GM12874 (cell line): ENCODE data around the gene LRSAM1.

Experiments used
- TF ChIP-seq, protein P1 (sequence below): IDR thresholded peaks from 2 replicates; pipeline ENCODE4 v1.5.1; 2011; ENCODE audit warnings: low read depth, mild to moderate bottlenecking, control low read depth, low read length, moderate library complexity; ENCODE audit not compliant: insufficient read depth

Gene LRSAM1

DNA sequence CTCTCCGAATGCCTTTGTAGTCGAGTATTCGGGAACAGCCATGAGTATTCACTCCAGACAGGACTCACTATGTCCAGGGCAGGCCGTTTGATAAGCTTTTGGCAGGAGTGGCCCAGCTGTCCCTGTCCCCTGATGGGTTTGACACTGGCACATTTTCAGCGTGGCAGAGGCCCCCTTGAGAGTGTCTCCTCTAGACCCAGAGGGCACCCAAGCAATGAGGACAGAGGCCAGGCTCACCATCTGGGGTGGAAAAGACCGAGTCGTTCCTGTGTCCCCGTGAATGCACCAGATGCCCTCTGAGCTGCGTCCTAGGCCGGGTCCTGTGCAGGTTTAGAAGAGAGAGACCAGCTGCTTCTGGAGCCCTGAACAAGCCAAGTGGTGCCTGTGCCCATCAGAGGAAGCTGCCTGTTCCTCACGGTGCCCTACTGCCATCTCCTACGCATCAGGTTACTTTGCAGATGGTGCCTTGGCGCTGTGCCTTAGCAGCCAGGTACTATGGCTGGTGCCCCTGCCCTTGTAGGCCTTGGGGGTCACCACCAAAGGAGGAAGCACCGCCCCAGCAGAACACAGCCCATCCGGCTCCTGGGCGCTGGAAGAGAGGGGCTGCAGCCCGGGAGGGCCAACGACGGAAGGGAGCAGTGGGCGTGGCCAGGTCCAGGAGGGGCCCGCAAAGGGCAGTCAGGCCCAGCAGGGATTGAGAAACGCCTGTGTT, 42.4 kb downstream of the LRSAM1 start:
- TF ChIP-seq, protein P1, sequence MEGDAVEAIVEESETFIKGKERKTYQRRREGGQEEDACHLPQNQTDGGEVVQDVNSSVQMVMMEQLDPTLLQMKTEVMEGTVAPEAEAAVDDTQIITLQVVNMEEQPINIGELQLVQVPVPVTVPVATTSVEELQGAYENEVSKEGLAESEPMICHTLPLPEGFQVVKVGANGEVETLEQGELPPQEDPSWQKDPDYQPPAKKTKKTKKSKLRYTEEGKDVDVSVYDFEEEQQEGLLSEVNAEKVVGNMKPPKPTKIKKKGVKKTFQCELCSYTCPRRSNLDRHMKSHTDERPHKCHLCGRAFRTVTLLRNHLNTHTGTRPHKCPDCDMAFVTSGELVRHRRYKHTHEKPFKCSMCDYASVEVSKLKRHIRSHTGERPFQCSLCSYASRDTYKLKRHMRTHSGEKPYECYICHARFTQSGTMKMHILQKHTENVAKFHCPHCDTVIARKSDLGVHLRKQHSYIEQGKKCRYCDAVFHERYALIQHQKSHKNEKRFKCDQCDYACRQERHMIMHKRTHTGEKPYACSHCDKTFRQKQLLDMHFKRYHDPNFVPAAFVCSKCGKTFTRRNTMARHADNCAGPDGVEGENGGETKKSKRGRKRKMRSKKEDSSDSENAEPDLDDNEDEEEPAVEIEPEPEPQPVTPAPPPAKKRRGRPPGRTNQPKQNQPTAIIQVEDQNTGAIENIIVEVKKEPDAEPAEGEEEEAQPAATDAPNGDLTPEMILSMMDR = no peak

DNA sequence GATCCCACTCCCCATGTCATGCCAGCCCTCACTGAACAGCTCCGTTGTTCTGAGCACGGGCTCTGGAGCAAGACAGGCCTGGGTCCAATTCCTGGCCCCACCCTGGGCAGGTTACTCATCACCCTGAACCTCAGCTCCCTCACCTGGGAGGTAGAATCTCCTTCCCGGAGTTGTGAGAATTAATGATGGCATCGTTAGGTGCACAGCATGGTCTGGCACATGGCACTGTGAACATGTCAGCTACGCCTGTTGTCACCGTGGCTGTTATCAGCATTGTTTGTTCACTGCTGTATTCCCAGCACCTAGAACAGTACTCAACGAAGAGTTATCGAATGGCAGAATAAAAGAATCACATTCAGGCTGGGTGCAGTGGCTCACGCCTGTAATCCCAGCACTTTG, 43.0 kb downstream of the LRSAM1 start:
- TF ChIP-seq, protein P1 = no peak

DNA sequence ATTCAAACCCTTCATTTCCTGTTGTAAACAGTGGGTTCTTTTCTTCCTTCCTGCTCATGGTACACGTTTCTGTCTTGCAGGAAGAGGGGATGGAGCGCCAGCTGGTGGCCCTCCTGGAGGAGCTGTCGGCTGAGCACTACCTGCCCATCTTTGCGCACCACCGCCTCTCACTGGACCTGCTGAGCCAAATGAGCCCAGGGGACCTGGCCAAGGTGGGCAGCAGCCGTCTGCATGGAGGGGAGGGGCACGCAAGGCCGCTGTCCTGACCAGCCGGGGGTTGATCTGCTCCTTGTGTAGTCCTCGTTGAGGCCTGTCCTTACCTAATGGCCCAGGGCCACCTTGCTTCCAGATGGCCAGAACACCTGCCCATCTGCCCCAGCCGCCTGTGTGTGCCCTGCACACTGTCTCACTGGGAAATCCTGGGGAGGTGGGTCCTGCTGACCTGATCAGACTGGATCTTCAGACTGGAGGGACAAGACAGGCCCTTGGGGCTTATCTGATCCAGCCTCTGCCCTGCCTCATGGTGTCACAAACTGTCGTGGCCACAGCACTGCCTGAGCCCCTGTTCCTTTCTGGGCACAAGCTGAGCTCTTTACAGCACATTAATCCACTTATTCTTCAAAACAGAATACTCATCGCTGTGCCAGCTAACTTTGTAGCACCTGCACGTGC, 44.7 kb downstream of the LRSAM1 start:
- TF ChIP-seq, protein P1 = no peak

DNA sequence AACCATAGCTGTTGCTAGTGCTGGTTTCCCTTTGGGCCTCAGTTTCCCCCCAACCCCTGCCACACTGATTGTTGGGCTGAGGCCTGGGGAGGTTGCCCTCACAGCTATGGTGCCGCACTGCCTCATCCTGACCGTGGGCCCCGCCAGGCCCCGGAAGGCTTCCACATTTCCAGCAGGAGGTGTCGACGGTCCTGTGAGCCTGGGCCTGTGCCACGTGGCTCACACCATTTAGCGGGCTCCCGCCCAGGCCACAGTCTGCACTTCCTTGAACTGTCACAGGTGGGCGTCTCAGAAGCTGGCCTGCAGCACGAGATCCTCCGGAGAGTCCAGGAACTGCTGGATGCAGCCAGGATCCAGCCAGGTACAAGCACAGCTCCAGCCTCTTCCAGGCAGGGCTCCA, 45.7 kb downstream of the LRSAM1 start:
- TF ChIP-seq, protein P1 = no peak

DNA sequence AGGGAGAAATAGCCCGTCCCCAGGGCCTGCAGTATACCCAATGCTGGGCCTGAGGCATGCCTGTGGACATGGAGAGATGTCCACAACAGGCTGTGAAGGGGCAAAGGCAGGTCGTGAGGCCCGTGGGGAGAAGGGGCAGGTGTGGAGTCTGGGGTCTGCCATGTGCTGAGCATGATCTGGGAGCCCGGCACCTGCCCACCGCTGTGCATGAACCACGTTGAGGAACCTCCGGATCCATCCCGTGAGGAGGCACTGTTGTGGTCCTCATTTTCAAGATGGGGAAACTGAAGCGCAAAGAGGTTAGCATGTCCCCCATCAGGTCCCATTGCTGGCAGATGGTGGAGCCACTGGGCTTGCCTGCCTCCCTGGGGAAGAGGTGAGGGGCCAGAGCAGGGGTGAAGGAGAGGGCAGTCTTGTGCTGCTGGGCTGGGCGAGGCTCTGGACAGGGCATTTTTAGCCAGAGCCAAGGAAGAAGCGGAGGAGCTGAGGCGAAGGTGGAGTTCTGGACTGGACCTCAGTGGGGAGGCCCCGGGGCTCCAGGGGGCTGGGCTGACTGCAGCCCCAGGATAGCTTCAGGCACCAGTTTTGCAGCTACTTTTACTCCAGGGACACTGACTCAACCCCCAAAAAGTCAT, 46.5 kb downstream of the LRSAM1 start:
- TF ChIP-seq, protein P1 = no peak

DNA sequence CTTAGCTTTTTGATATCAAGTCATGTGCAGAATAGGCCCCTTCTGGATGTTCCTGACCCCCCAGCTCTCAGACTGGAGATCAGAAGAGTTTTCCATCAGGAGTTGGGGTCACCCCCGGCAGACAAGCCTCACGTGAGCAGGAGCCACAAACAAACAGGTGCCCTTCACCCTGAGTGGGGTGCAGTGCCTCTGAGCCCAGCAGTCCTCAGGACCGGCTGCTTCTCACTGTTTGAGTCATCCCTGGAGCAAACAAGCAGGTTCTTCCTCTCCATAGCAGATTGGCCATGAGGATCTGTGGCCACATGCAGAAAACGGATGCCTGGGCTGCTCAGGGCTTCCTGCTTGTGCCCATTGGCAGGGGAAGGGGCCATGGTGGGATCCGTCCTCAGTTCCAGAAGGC, 47.0 kb downstream of the LRSAM1 start:
- TF ChIP-seq, protein P1 = no peak

DNA sequence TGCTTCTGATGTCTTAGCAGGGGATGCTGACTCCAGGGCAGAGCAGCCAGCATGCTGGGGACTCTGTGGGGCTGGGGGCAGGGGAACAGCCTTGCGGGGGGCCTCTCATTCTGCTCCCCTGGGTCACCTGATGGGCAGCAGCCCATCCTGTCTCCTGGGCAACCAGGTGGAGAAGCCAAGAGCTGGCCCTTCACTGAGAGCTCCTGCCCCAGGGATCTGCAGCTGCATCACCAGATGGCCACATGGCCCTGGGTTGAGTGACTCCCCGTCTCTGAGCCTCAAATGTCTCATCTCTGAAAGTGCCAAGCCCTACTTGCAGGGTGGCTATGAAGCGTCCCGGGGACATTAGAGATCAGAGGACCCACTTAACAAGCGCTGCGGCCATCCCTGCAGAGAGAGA, 49.1 kb downstream of the LRSAM1 start:
- TF ChIP-seq, protein P1 = no peak
